HG03039 (cell line): ENCODE results near the gene TWSG1.
"Not testable (repeated sequence)": the region's sequence is repeated elsewhere in the genome, so short reads cannot be mapped to it uniquely, and the experiment has no call there.

Source experiments
- ATAC-seq: cut with Tn5 transposase; IDR thresholded peaks from one replicate; pipeline ENCODE4 v1.9.1; 2021; ENCODE audit warnings: mild to moderate bottlenecking, moderate library complexity; ENCODE audit not compliant: unreplicated experiment

TWSG1 gene

DNA sequence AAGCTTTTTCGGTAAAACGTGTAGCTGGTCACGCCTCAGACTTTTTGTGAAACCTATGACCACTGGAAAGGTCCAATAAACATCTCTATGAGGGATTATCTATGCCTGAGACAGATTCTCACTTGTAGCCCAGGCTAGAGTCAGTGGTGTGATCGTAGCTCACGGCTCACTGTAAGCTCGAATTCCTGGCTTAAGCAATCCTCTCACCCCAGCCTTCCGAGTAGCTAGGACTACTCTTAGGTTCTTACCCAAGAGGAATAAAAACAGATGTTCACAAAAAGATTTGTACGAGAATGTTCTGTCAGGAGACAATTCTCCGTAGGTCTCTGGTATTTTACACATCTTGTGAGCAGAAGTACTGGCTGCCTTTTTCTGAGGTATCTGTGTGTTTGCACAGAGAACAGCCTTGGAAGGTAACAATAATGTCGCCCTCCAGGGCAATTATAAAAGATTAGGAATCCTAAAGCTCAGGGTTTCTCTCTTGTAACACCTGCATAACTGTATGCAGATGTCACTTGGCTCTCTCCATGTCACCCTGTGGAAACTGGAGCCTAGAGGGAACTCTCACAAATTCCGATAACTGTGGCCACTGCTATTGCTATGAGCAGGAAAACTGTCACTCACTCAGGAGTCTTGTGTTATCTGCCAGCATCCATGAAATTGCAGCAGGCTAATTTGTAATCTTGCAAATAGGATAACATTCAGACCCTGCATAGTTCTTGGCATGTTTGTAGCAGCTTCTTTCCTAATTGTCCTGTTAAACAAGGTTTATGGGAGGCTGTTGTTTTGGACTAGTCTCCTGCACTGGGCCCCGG, 115.2 kb downstream of the TWSG1 start:
- ATAC-seq = no peak

DNA sequence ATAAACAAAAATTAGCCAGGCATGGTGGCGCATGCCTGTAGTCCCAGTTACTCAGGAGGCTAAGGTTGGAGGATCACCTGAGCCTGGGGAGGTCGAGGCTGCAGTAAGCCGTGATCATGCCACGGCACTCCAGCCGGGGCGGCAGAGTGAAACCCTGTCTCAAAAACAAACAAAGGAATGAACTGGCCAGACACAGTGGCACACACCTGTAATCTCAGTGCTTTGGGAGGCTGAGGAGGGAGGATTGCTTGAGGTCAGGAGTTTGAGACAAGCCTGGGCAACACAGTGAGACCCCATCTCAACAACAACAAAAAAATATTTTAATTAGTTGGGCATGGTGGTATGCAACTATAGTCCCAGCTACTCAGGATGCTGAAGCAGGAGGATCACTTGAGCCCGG, 116.3 kb downstream of the TWSG1 start:
- ATAC-seq = not testable (repeated sequence)
